ENCODE data around the gene IL31RA.
"Not testable (repeated sequence)": the region's sequence is repeated elsewhere in the genome, so short reads cannot be mapped to it uniquely, and the experiment has no call there.

Gene IL31RA

GRCh38 chr5:55927861-55928655 is 76.9 kb downstream of the IL31RA start:
- DNase-seq: no peak

DNA sequence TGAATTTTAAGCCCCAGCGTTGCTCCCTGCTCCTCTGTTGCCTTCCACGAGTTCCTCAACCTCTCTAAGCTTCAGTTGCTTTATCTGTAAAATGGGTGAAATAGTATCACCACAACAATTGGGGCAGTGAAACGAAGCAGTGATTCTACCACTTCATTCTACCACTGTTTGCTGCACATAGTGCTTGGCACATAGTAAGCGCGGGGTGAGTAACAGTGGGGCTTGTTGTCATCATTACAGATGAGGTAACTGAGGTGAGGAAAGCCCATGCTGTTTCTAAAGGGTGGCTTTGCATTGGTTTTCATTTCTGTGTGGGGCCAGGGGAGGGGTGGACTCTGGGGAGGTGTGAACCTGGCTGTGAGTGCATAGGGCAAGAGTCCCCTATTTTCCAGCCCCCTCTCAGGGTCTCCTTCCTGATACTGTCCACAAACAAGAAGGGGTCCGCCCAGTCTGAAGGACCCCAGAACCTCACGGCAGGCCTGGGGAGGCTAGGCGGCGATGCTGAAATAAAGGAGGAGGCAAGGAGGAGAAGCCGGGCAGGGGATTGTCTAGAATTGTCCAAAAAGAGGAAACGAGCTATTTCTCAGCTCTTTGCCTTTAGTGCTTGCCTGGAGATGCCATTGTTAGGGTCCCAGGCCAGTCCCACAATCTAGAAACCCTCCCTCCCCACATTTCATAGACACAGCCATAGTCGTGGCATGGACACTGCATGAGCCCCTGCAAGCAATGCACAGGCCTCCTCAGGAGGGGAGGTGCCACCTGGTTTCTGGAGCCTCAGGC is 78.1 kb downstream of the IL31RA start:
- DNase-seq: no peak

GRCh38 chr5:55932700-55933099 is 81.5 kb downstream of the IL31RA start:
- no peak for DNase-seq

- no peak for DNase-seq
These were observed 82.4 kb downstream of the IL31RA start for GRCh38 chr5:55933377-55934114.

GRCh38 chr5:55934115-55934613 is 83.0 kb downstream of the IL31RA start:
- DNase-seq: no peak

DNA sequence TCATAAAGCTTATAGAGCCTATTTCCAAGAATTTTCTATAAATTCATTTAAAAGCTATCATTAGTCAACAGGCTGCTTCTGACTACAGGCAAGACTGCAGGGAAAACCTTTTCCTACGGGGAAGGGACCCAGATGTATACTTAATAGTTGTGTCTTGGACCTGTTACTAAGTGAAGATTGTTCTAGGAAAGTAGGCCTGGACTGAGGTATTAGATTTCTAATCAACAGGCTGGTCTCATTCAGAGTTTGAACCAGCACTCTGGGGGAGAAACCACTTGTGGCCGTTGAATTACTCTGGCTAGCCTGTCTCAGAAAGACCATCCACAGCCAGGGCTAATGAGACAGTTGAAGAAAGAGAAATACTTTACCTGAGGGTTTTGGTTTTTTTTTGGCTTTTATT is 83.6 kb downstream of the IL31RA start:
- DNase-seq: no peak

DNA sequence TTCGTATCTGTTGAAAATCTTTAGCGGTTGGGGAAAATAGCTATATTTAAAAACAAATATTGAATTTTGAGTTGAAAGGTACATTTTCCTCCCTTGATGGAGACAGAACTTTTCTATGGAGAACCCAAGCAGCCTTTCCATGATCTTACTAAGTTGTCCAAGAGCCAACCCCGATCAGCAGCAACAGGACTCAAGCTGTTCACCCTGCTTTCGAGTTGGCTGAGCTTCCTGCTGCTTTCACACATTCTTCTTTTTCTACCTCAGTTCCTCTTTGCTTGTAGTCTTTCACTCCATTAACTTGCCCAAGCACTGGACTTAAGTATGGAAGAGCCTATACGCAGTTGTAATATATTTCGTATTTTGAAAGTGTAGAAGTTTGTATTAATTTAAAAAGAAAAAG is 84.2 kb downstream of the IL31RA start:
- no peak for DNase-seq

DNA sequence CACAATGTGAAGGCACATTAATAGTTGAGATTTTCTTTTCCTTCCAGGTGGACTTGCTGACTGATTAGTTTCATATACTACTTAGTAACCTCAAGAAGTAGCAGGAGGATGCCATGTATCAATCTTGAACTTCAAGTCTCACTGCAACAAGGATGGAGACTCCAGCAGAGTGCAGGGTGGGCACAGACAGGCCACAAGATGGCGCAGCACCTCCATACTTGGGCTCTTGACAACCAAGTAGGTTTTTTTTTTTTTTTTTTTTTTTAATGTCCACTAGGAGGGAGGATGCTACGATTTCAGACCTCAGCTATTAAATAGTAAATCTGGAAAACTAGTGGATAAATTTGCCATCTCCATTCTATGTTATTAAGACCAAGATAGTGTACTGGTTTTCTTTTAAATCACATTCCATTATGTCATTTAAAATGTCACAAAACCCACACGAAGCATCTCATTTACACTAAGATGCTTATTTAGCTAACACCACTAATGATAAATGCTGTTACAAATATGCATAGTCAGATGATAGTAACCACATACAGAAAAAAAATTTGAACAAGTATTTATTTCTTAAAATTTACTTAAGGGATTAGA is 85.0 kb downstream of the IL31RA start:
- no peak for DNase-seq

DNA sequence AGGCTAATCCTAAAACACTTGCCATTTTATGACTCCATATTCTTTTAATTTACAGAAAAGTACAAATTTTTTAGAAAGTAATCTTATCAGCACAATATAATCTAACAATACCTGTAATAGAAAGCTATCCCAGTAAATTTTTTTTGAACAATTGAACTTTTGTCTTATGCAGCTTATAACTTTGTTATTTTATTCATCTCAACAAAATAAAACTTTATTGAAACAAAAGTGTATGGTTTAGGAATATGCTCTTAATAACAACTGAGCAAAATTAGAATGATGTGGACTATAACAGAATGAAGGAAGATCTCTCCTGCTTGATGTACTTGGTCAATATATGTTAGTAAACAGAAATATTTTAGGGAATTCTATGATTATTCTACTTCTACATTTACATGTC is 86.4 kb downstream of the IL31RA start:
- not testable (repeated sequence) for DNase-seq

- DNase-seq: not testable (repeated sequence)
These were observed 90.0 kb downstream of the IL31RA start for GRCh38 chr5:55941154-55941553.

DNA sequence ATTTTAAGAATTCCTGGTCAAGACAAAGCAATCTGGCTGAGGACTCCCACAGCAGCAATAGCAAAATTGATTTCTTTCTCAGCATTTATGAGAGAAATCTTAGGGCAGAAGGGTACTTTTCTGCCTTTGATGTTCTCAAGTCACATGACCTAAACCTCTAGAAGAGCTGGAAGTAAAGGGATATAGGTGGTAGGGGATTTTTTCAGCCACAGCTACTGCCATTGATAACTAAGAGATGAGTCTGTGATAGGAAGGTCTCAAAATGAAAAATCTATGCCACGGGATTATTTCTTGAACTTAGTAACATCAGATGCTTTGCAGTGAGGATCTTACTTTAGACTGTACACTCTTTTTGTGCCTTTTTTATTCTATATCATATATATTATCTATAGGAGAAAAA is 108.1 kb downstream of the IL31RA start:
- DNase-seq: no peak

- DNase-seq: no peak
These were observed 109.6 kb downstream of the IL31RA start for GRCh38 chr5:55960779-55961178.

DNA sequence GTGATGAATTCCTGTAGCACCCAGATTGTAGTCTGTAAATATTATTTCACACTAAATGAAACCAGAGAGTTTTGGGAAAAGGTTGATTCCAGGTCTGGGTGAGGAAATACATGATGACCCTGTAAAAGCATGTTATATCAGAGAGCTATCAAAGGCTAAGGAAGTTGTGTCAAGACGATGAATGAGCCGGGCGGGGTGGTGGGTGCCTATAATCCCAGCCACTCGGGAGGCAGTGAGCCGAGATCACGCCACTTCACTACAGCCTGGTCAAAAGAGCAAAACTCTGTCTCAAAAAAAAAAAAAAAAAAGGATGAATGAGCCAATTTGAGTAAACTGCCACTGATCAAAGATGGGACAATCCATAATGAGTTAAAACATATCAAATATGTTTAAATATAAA is 114.4 kb downstream of the IL31RA start:
- no peak for DNase-seq

GRCh38 chr5:55966284-55966683 is 115.1 kb downstream of the IL31RA start:
- DNase-seq: no peak

GRCh38 chr5:55969956-55970355 is 118.8 kb downstream of the IL31RA start:
- DNase-seq: no peak
